Glomerular endothelial cell (primary cell): Measurements from ENCODE around the gene SAFB2. TPM values are rescaled to one million over a fixed set of nuclear protein-coding genes. Genes with fewer than 3 reads are reported as not detected.

Experiments
- DNase-seq: peaks from one replicate; pipeline ENCODE4 v3.0.0-alpha.2; 2011; ENCODE audit warnings: low read depth, low spot score; ENCODE audit errors: extremely low read depth
- total RNA-seq: library from RNA; depleted of rRNA; stranded (reverse); fragments of >200 nt; gene quantifications from 2 replicates; pipeline ENCODE4 v1.2.3, GENCODE V29; 2015

SAFB2 gene
- total RNA-seq, 1 donor from 2014 or later = 30.9 TPM

DNA sequence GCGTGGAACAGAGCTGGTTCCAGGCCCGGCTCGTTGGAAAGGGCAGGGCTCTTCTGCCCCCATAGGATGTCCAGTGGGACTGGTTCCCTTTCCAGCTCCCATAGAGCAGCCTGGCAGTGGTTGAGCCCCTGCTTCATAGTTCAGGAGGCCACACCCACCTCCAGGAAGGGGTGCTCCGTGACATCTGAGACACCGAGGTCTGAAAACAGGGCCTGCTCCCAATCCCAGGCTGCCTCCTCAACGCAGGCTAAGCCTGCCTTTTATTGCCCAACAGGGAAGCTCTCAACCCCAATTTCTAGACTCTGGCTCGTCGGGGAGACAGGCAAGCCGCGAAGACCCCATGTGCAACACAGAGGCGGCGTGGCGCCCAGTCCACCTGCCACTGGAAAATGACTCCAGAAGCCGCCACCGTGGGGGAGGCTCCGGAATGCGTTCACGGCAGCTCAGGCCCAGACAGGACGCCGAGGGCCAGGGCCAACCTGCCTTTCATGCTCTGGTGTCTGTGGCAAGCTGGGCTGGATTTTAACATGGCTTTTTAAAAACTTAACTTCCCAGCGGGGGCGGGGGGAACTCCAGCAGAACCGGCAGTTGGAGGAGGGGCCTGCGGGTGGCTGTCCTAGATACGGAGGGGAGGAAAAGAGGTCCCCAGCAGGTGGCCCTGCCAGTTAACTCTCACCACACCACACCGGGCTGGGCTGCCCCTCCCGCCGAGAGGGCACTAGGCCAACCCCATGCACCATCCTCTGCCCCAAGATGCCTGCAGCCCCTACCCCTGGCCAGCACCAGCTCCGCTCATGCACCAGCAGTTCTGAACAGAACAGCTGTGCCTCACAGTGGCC is 36.9 kb downstream of the SAFB2 start:
- no peak for DNase-seq

DNA sequence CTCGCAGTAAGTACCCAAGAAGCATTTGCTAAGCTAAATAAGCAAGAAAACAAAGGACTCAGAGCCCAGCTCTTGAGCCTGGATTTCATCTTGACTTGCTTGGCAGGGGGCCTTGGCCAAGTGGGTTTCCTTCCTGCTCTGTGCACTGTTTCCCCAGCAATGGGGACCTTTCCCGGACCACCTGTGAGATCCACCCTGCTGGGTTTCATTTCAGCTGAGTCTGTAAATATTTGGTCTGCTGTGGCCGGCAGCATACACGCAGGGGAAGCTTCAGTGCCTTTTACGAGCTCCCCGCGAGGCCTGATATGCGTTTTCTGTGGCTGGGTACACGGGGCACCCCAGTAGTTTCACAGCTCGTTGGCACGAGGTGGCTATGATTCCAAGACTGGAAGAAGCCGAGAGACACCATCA is 42.4 kb downstream of the SAFB2 start:
- DNase-seq = no peak

DNA sequence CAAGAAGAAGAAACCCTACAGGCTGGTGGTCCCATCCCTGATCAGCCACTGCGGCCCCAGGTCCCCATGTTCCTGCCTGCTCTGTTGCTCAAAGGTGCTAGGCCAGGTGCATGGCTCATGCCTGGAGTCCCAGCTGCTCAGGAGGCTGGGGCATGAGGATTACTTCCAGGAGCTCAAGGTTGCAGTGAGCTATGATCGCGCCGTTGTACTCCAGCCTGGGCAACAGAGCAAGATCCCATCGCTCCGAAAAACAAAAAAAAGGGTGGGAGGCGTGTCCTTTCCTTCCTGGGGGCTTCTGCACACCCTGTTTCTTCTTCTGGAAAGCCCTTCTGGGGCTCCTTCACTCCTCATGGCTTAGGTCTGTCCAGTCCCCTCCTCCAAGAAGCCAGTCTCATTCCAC is 42.9 kb downstream of the SAFB2 start:
- no peak for DNase-seq

DNA sequence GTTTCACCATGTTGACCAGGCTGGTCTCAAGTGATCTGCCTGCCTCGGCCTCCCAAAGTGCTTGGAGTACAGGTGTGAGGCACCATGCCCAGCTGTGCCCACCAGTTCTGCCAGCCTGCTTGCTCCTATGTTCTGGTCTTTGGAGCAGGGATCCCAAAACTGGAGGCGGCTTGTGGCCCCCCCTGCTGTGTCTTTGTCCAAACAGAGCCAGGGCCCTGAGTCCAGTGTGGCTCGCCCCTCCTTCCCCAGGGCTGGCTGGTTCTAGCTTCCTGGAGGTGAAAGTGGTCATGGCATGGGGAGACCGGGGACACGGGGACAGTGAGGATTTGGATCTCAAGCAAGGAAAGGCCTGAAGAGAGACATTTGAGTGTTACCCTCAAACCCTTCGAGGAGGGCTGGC is 43.3 kb downstream of the SAFB2 start:
- DNase-seq = no peak

DNA sequence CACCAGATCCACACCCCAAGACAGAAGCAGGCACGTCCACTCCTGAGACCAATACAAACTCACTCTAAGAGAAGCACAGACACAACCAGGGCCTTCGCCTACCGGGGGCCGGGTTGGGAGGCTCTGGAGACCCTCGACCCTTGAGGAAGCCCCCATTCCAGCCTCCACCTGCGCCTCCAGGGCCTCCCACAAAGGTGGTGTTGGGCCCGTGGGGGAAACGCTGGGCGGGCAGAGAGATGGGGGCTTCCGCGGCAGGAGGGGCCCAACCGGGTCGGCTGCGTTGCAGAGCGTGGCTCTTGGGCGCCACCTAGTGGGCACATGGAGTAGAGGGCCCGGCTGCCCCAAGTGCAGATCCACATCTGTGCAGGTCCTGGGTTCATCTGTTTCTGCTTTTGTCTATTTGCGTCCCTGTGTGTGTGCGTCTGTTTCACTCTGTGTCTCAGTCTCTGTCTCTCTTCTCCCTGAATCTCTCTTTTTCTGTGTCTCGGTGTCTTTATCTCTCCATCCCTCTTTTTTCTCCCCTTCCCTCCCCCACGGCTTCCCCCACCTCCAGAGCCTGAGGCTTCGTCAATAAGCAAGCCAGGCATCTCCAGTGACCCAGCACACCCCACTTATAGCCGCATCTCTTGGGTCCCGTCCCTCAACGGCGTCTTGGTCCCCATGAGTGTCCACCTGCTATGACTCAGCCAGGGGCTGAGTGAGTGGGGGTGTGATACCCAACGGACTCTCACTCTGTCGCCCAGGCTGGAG is 44.3 kb downstream of the SAFB2 start:
- no peak for DNase-seq

DNA sequence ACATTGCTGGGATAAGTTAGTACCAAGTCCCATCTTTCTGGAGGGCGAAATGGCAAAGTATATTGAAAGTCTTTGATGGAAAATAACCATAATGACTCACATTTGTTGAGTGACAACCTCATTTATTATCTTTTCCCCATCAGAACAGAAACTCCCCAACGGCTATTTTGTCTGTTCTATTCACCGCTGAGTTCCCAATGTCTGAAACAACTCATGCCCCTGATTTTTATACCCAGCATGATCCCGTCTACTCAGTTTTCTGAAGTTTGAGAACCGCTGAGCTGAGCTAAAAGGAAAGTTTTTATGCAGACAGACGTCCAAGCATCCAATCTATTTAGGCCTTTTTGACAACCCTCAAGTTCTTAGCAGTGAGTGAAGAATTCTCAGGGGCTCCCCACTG is 47.0 kb downstream of the SAFB2 start:
- DNase-seq = no peak

DNA sequence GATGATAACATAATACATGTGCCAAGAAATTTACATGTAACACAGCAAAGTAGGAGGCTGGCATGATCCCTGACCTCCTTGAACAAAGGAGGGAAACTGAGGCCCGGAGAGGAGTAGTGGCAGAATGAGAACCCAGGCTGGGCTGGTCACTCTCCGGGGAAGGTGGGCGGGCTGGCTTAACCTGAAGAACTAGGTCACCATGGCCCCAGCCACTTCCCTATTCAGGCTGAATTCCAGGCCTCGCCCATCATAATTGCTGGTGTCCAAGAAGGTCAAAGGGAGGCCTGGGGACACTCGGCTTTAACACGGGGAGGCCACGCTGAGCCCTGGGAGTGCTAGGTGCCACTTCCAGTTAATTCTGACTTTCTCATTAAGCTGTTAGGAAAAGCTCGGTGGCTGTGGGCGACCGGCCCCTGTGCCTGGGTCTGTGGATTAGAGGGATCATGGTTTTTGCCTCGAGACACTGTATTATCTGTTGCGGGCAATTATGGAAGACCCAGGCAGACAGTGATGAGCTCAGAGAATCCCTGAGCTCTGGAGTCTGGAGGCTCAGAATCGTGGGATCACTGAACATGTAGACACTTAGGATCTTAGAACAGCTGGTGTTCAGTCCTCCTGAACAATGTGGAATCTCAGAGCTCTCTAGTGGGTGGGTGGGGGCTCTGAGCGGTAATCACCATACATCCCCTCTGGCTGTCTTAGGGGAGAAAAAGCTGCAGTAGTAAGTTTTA is 49.9 kb downstream of the SAFB2 start:
- DNase-seq = no peak

DNA sequence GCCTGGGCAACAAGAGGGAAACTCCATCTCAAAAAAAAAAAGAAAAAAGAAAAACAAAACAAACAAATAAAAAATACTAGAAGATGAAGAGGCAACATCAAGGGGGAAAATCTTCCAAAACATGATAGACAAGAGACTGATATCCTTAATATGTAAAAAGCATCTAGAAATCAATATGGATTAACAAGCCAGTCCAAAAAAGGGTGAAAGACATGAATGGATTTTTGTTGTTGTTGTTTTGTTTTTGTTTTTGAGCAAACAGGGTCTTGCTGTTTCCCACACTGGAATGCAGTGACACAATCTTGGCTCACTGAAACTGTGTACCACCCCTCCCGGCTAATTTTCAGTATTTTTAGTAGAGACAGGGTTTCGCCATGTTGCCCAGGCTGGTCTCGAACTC is 50.8 kb downstream of the SAFB2 start:
- no peak for DNase-seq

DNA sequence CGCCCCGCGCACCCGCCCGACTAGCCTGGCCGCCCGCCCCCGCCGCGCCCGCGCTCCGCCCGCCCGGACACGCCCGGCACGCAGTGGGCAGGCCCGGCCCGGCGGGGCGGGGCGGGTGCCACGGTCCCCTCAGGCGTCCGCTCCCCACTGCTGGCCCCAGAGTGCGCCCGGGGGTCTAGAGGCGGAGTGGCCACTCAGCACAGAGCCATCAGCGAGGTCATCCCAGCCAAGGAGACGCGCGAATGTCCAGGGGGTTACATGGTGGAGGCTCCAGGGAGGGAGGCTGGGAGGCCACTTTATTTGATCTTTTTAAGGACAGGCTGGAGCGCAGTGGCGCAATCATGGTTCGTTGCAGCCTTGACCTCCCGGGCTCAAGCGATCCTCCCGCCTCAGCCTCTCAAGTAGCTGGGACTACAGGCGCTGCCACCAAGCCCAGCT is 54.6 kb downstream of the SAFB2 start:
- DNase-seq = no peak

DNA sequence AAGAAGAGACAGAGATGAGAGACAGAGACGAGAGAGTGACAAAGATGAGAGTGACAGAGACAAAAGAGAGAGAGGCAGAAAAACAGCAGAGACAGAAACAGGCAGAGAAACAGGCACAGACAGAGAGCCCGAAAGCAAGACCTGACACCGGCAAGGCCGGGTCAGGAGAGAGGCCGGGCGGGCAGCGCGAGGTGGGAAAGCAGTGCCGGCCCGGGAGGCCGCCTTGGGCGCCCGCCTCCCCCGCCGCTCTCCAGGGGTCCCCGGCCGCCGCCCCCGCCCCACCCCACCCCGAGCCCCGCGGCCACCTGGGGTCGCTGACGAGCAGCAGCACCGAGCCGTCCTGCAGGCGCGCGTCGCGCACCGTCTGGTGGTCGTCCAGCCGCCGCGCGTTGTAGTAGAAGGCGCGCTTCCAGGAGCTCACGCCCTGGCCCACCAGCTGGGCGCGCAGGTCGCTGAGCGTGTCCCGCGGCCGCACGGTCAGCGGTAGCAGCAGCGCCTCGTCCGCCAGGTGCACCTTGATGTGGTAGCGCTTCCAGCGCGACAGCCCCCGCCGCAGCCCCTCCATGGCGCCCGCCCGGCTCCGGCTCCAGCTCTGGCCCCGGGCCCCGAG is 55.1 kb downstream of the SAFB2 start, which contains the start of gene TINCR:
TSS of gene TINCR (minus strand) at position 594 of the 610 bp plus-strand sequence.
- no peak for DNase-seq

DNA sequence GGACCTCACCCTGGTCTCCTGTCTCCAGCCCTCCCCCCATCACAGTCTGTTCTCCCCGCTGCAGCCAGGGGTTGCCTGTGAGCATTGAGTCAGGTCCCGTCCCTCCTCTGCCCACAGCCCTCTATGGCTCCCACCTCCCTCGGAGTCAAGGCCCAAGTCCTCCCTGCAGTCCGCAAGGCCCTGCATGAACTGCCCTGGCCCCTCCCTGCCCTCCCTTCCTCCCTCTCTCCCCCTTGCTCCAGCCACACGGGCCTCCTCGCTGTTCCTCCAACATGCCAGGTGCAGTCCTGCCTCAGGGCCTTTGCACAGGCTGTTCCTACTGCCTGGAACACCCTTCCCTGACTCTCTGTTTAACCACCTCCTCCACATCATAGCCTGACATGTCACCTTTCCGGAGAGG is 57.6 kb downstream of the SAFB2 start:
- no peak for DNase-seq

DNA sequence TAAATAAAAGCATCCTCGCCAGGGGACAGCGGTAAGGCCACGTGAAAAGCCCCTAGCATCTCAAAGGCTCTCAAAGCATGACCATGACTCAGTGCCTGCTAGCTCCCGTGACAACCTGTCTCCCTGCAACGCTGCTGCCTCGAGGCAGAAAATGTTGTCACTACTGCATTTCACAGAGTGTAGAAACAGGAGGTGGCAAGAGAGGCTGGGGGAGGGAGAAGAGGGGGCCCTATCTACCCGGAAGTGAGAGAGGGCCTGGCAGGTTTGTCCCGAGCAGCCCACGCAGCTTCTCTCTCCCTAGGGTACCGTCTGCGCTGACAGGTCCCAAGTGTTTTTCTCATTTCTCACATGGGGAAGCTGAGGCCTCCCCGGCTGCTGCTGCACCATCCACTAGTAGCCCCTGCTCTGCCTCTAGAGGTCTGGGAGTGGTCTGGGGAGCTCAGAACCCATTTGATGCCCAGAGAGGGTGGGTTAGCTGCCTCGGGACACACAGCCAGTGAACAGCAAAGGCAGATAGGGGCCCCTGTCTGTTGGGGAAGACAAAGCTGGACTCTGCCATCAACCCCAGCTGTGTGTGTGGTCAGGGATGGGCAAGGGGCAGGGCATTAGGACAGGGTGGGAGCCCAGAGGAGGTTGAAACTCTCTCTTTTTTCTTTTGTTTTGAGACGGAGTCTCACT is 58.5 kb downstream of the SAFB2 start:
- DNase-seq = no peak

DNA sequence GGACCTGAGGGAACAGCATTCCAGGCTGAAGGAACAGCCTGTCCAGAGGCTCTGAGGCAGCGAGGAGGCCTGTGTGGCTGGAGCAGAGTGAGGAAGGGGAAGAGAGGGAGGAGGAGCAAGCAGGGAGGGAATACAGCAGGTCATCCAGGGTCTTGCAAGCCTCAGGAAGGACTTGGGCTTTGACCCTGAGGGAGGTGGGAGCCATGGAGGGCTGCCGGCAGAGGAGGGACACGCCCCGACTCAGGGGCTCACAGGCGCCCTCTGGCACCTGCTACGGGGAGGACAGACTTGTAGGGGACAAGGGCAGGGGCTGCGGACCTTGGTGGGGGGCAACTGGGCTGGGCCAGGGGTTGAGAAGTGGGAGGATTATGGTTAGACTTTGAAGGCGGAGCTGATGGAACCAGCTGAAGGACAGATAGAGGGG is 59.6 kb downstream of the SAFB2 start:
- DNase-seq = no peak

DNA sequence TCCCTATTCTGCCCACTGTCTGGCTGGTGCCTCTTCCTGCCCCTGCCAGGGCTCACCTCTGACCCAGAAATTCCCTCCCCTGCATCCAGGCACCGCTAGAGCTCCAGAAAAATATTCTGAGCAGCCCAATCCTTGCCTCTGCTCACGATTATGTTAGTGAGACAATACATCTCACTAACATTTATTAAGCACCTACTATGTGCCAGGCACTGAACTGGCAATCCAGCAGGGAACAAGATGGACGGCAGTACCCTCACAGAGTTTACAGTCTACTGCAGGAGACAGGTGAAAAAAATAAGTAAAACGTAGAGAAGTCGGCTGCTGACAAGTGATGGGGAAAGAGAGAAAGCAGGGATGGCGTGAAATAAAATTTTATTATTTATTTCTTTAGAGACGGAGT is 60.3 kb downstream of the SAFB2 start:
- no peak for DNase-seq

DNA sequence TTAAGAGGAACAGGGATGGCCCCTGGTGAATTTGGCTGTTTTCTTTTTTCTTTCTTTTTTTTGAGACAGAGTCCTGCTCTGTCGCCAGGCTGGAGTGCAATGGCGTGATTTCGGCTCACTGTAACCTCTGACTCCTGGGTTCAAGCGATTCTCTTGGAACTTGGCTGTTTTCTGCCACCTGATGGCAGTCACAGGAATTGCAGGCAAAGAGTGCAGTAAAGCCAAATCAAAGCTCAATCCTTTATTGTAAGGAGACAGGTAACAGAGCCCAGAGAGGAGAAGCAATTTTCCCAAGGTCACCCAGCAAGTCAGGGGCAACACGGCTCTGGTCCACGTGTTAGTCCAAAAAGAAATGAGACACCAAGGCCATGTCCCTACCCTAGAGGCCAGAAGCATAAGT is 61.0 kb downstream of the SAFB2 start:
- no peak for DNase-seq

DNA sequence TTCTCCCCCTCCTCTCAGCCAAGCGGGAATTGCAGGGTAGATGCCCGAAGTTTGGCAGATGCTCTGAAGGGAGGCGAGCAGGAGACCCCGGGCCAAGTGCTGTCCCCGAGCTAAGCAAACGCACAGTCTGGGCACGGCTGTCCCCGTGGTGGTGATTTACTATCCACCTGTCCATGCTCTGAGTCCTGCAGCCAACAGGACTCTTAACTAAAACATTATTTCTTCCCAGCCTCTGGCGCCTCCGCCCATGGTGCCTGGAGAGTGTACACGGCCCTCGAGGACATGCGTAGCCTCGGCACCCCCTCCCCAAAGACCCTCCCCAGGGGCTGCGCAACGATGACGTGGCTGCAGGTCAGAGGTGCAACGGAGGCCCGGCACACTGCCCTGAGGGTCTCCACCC is 62.4 kb downstream of the SAFB2 start:
- no peak for DNase-seq

DNA sequence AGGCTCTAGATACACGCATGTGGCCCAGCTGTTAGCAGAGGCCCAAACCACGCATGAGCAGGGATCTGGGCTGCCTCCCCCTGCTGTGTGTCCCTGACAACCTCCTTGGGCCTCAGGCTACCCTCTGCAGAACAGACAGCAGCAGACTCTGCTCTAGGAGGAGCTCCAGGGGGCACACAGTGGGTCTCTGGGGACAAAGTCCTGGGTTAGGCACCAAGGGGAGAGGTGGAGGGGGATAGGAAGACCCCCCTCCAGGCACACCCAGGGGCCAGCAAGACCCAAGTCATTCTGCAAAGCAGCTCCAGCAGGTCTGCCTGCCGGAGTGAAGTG is 62.8 kb downstream of the SAFB2 start:
- no peak for DNase-seq

DNA sequence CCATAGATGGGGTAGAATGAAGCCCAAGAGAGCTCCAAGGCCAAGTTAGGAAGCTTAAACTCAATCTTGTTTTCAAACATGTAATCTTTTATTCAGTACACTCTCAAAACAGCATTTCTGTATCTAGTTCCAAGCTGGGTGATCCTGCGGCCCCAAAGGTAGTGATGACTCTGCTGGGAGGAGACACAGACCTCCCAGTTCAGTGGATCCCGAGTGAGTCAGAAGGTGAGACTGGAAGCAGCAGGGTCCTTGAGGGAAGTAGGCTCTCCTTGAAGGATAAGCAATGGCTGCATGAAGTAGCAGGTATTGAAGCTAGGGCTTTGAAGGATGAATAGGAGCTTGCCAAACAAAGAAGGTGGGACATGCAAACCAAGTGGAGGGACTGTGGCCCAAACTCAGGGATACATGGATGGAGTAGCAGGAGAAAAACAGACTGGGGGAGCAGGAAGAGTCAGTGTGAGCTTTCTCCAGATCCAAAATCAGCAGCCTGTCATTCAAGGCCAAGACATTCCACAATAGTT is 64.4 kb downstream of the SAFB2 start:
- DNase-seq = no peak

DNA sequence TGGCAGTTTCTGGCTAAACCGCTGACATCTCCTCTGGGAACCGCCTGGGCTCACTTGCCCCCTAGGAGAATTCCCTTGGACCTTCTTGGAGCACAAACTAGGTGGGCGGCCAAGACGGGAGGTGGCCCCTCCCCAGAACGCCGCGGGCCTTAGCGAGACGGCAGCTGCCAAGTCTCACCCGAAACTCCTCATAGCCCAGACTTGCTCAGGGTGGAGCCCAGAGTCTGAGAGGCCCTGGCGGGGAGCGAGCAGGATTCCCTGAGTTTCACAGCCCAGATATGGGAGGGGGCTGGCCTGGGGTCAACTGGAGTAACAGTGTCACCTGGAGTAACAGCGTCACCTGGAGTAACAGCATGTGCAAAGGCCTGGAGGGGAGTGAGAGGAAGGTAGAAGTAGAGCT is 64.9 kb downstream of the SAFB2 start:
- no peak for DNase-seq

DNA sequence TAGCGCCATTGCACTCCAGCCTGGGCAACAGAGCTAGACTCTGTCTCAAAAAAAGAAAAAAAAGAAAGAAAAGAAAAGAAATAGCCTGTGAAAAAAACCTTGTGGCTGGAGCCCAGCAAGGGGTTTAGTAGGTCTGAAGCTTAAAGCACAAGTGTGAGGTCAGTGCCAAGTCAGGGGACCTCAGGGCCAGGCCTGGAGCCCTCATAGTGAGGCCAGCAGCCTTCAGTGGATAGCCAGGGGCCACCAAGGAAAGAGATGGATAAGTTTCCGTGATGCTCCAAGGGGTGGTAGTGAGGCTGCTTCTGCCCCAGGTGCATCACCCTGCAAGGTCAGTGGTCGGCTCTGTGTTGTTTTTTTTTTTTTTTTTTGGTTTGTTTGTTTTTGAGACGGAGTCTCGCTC is 67.7 kb downstream of the SAFB2 start:
- no peak for DNase-seq
